Ishikawa (cell line): ENCODE data around the gene E2F3.

Experiments used
- CREB1 ChIP-seq: IDR thresholded peaks from 2 replicates; pipeline ENCODE4 v1.6.1; 2012; ENCODE audit warnings: low read depth
- EP300 ChIP-seq: IDR thresholded peaks from 2 replicates; pipeline ENCODE4 v1.6.1; 2012; ENCODE audit warnings: borderline replicate concordance
- MAX ChIP-seq: IDR thresholded peaks from 2 replicates; pipeline ENCODE4 v1.6.1; 2012
- NFIC ChIP-seq: IDR thresholded peaks from 2 replicates; pipeline ENCODE4 v1.6.1; 2012
- REST ChIP-seq: IDR thresholded peaks from 2 replicates; pipeline ENCODE4 v1.6.1; 2012; ENCODE audit warnings: low read depth, mild to moderate bottlenecking
- TEAD4 ChIP-seq: IDR thresholded peaks from 2 replicates; pipeline ENCODE4 v1.6.1; 2012
- USF1 ChIP-seq: IDR thresholded peaks from 2 replicates; pipeline ENCODE4 v1.6.1; 2012
- YY1 ChIP-seq: IDR thresholded peaks from 2 replicates; pipeline ENCODE4 v1.6.1; 2012; ENCODE audit warnings: low read depth
- ZBTB7A ChIP-seq: IDR thresholded peaks from 2 replicates; pipeline ENCODE4 v1.6.1; 2012; ENCODE audit warnings: low read depth

- TF ChIP-seq REST: no peak
- TF ChIP-seq EP300: no peak
- no peak for TF ChIP-seq NFIC
- TF ChIP-seq YY1: no peak
- no peak for TF ChIP-seq CREB1
- TF ChIP-seq USF1: no peak
- TF ChIP-seq ZBTB7A: no peak
- TF ChIP-seq MAX: no peak
- no peak for TF ChIP-seq TEAD4
These were observed 61.7 kb downstream of the E2F3 start for GRCh38 chr6:20463396-20463795.
